ENCODE measurements around the gene ARHGAP45. TPM values are rescaled to one million over a fixed set of nuclear protein-coding genes. Genes with fewer than 3 reads are reported as not detected.

Gene ARHGAP45
- total and polyA plus RNA-seq, 2 of the 8 experiments (the other 6 are each of a cell fraction or from before 2014, with no cell fraction given) = 31.4 to 41.8 TPM

DNA sequence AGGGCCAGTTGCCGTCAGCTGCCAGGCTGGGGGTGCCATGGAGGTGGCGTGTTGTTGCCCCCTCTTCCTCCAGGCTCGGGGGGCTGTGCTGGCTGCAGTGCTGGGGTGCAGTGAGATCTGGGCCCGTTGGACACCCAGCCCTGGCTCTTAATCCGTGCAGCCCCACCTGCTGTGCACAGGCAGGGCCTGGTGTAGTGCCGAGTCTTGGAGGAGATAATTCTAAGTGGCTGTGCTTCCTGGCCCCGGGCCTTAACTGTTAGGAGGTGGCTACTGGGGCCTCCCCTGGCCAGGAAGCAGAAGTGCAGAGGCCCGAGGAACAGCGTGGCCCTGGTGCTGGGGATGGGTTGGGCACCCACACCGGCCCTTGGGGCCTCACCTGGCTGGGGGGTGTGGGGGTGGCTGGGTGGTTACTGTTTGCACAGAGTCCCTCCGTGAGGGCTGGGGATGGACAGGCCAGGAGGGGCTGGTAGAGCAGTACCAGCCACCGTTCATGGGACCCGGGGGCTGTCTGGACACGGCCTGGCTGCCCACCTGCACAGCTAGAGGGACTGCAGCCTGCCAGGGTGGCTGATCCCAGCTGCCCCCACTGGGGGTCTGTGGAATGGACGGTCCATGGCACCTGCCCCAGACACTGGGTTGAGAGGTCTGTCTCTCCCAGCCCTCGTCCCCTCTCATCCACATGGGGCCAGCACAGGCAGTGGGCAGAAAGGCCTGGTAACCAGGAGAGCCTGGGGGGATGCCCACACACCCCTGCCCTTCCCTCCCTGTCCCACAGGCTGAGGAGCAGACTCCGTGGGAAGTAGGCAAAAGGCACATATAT lies 40.1 kb downstream of the ARHGAP45 start:
- ChIA-PET POLR2A (ENCODE audit: partially characterized antibody) (interaction anchor here (0.9 to 9.8 kb wide), 10 partner anchors 8 to 129 kb away, joined by 3 to 116 read pairs (median 4); partner anchors contain the start of genes ABCA7 and RNU6-2), CTCF (ENCODE audit: partially characterized antibody) (interaction anchor here (0.5 to 2.1 kb wide), 7 partner anchors 9 to 92 kb away, joined by 3 to 5 read pairs (median 3); no protein-coding TSS in a partner anchor)
- Histone ChIP-seq H2AFZ (ENCODE audit: low read length) (no peak overlapping the region), H3K4ac (replicated peaks; ENCODE audit: insufficient read length, low read depth, low read length) (no peak overlapping the region), H4K20me1 (replicated peaks in 1 of 2; ENCODE audit: control insufficient read depth in 1 of 2, insufficient read depth in 2 of 2, low read length in 2 of 2) (peaks cover 5 to 14% of the 10 kb centered on the region in 2 experiments), H3K18ac (ENCODE audit: extremely low read depth, low read length) (no peak overlapping the region), H3K79me1 (ENCODE audit: low read depth, low read length) (peaks cover 4% of the 10 kb centered on the region), H3K9ac (replicated peaks in 1 of 4; ENCODE audit: extremely low read depth in 1 of 4, low read depth in 3 of 4, low read length in 3 of 4) (no peak overlapping the region), H3K4me3 (ENCODE audit: extremely low read depth in 1 of 4, insufficient read depth in 2 of 4, low read depth in 3 of 4, low read length in 4 of 4) (no peak overlapping the region), H3K14ac (ENCODE audit: insufficient read length) (no peak overlapping the region), H3K36me3 (ENCODE audit: control insufficient read depth in 2 of 4, insufficient read depth in 4 of 4, low read length in 3 of 4) (peaks cover 8 to 32% (median 17%) of the 10 kb centered on the region in 4 experiments; a peak in 6 of 8 replicates), H2BK15ac (ENCODE audit: low read length) (no peak overlapping the region), H4K8ac (ENCODE audit: extremely low read depth, insufficient read depth, low read length) (peak overlapping the region; percentile 3), H3K56ac (replicated peaks; ENCODE audit: insufficient read length, low read depth, low read length) (no peak overlapping the region), H2BK20ac (ENCODE audit: low read length) (no peak overlapping the region), H3K23ac (ENCODE audit: insufficient read length) (no peak overlapping the region), H3K9me3 (ENCODE audit: insufficient read depth in 2 of 2, low read depth in 1 of 2, low read length in 1 of 2) (no peaks in the 10 kb centered on the region), H2BK5ac (ENCODE audit: low read depth, low read length) (no peak overlapping the region), H2AK5ac (ENCODE audit: low read depth, low read length) (no peak overlapping the region), H3K4me2 (ENCODE audit: insufficient read depth in 1 of 2, low read depth in 2 of 2, low read length in 2 of 2) (no peak overlapping the region), H3K27me3 (replicated peaks in 1 of 4; ENCODE audit: control insufficient read depth in 3 of 4, extremely low read depth in 1 of 4, insufficient read depth in 3 of 4, low read length in 3 of 4) (no peaks in the 10 kb centered on the region), H3K79me2 (ENCODE audit: control insufficient read depth in 1 of 2, insufficient read depth in 2 of 2, low read length in 2 of 2) (no peaks in the 10 kb centered on the region; a peak in 1 of 4 replicates), H2BK120ac (replicated peaks; ENCODE audit: low read depth, low read length) (no peak overlapping the region), H4K5ac (ENCODE audit: insufficient read length, low read depth, low read length) (no peak overlapping the region), H4K91ac (replicated peaks; ENCODE audit: insufficient read length, low read length) (no peak overlapping the region), H2BK12ac (ENCODE audit: low read depth, low read length) (no peak overlapping the region), H3K23me2 (ENCODE audit: low read depth, low read length) (peaks cover 7% of the 10 kb centered on the region; the same call in 1 of the 2 replicates), H3K27ac (ENCODE audit: low read depth, low read length) (0 out of 2 replicates have a peak overlapping the region, but pooled peaks have one; percentile 7), H3K4me1 (replicated peaks in 1 of 4; ENCODE audit: control insufficient read depth in 3 of 4, insufficient read depth in 4 of 4, low read length in 3 of 4) (peaks cover 0 to 15% (median 7%) of the 10 kb centered on the region in 4 experiments; a peak in 5 of 7 replicates)
- 90% methylated on average over 13 of the region's 17 CpGs; no CpG with 5 or more reads in 1 of the 2 experiments for WGBS, 2 experiments (ENCODE audit: extremely low coverage in 1 of 2, insufficient coverage in 1 of 2, insufficient read length in 1 of 2, insufficient replicate concordance in 2 of 2, low coverage in 1 of 2, low lambda C conversion rate in 2 of 2, missing lambda C conversion rate in 1 of 2)
- no peak for DNase-seq (ENCODE audit: low read depth in 1 of 2, low spot score in 2 of 2)
- no peak for FAIRE-seq
- TF ChIP-seq BCL11A (IDR thresholded peaks at IDR 0.05; ENCODE audit: low read depth in 2 of 2, low read length in 2 of 2) = no peak
- TF ChIP-seq, protein P1, sequence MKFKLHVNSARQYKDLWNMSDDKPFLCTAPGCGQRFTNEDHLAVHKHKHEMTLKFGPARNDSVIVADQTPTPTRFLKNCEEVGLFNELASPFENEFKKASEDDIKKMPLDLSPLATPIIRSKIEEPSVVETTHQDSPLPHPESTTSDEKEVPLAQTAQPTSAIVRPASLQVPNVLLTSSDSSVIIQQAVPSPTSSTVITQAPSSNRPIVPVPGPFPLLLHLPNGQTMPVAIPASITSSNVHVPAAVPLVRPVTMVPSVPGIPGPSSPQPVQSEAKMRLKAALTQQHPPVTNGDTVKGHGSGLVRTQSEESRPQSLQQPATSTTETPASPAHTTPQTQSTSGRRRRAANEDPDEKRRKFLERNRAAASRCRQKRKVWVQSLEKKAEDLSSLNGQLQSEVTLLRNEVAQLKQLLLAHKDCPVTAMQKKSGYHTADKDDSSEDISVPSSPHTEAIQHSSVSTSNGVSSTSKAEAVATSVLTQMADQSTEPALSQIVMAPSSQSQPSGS (IDR thresholded peaks at IDR 0.05; ENCODE audit: low read length) = no peak
- TF ChIP-seq CREB1 (IDR thresholded peaks at IDR 0.05) = no peak
- peak in 1 of 2 experiments; percentile 7; a peak in 1 of 3 replicates for TF ChIP-seq POLR2A (IDR thresholded peaks at IDR 0.05; ENCODE audit: control extremely low read depth in 1 of 2, low read depth in 2 of 2, low read length in 2 of 2)
- no peak for TF ChIP-seq RNF2 (IDR thresholded peaks at IDR 0.05; ENCODE audit: borderline replicate concordance, low read depth, low read length, missing control alignments, poor library complexity, severe bottlenecking)
- TF ChIP-seq SUZ12 (IDR thresholded peaks at IDR 0.05; ENCODE audit: low read length) = no peak
- TF ChIP-seq CBX5 (IDR thresholded peaks at IDR 0.05; ENCODE audit: low read depth, low read length) = no peak
- TF ChIP-seq POLR2AphosphoS5 (IDR thresholded peaks at IDR 0.05; ENCODE audit: low read depth, low read length) = peak; percentile 26; the same call in 1 of the 2 replicates
- TF ChIP-seq RBBP5 (IDR thresholded peaks at IDR 0.05; ENCODE audit: borderline replicate concordance, low read depth, low read length) = no peak
- no peak for TF ChIP-seq EGR1 (IDR thresholded peaks at IDR 0.05; ENCODE audit: borderline replicate concordance, low read depth, low read length)
